Subcutaneous abdominal adipose tissue (tissue), 5 donors: Measurements from ENCODE around the gene CDADC1.

Experiments used
- H3K27ac ChIP-seq: one replicate; pipeline ENCODE4 v1.7.0; 2013; ENCODE audit warnings: low read depth, mild to moderate bottlenecking, inconsistent platforms, low read length, moderate library complexity
- H3K27me3 ChIP-seq, 5 donors: one replicate each; pipeline ENCODE4 v1.7.0; 2013; ENCODE audit warnings: low read length in 5 of 5, inconsistent platforms in 1 of 5; ENCODE audit not compliant: control insufficient read depth in 5 of 5, insufficient read depth in 4 of 5
- H3K36me3 ChIP-seq, 5 donors: one replicate each; pipeline ENCODE4 v1.7.0; 2013; ENCODE audit warnings: low read length in 5 of 5; ENCODE audit not compliant: control insufficient read depth in 5 of 5, insufficient read depth in 5 of 5
- H3K4me1 ChIP-seq, 5 donors: one replicate each; pipeline ENCODE4 v1.7.0; 2013; ENCODE audit warnings: low read length in 5 of 5, mild to moderate bottlenecking in 3 of 5, moderate library complexity in 1 of 5; ENCODE audit not compliant: control insufficient read depth in 5 of 5, insufficient read depth in 5 of 5
- H3K4me3 ChIP-seq, 5 donors: one replicate each; pipeline ENCODE4 v1.7.0; 2013; ENCODE audit warnings: low read length in 5 of 5, low read depth in 1 of 5
- H3K9ac ChIP-seq, 5 donors: one replicate each; pipeline ENCODE4 v1.7.0; 2013; ENCODE audit warnings: low read length in 5 of 5, mild to moderate bottlenecking in 4 of 5, moderate library complexity in 3 of 5
- H3K9me3 ChIP-seq, 5 donors: one replicate each; pipeline ENCODE4 v1.7.0; 2013; ENCODE audit warnings: low read length in 5 of 5; ENCODE audit not compliant: control insufficient read depth in 5 of 5
- donor health status: healthy.
- donor health status: healthy.
- donor health status: healthy.
- donor health status: healthy.
- donor health status: healthy.

The CDADC1 gene

DNA sequence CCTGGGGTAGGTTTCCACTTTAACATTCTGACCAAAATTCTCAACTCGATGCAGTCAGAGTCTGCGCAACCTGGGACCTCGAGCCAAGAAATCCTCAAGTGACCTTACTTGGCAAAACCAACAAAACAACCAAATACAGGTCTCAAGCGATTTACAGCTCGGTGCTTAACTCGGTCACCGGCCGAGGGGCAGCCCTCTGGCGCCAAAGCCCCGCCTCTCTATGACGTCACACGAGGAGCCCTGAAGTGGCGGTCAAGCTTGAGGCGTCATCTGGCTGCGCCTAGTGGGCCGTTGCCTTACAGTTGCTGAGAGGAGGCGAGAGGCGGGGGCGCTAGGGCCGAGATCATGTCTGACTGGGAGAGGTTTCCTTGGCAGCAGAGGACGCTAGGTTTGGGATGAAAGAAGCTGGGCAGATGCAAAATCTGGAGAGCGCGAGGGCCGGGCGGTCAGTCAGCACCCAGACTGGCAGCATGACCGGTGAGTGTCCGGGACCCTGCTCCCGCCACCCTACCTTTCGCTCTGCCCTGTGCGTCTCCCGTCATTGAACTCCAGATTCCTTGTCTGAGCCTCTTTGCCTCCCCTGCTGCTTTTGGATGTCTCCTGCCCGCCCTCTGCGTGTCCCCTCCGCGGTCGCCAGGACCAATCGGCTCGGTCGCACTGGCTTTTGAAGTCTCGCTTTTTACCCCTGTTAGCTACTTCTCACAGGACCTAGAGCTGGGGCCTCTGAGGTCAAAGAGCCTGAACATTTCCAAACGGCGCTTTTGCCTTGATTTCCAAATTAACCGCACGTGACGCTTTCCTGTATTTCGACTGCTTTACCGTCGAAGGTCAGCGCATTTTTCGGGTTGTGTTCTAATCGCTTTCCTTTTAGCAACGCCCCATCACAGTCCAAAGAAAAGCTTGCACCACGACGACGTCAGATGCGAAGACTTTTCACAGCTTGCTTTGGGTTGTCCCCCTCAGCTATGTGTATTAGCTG, at the start of gene CDADC1:
Gene CDADC1 (plus strand): TSS at position 283 of the 979 bp plus-strand sequence. CDS start 113 bp downstream, at position 396.
- H3K4me1 ChIP-seq = peaks cover 0 to 21% (median 17%) of the 10 kb centered on the region in 5 donors
- peak within 1 kb of the TSS; percentile 92 for H3K27ac ChIP-seq
- no peaks in the 10 kb centered on the region for H3K9me3 ChIP-seq
- H3K9ac ChIP-seq = peak within 1 kb of the TSS; percentile 92 to 100 (median 95)
- H3K36me3 ChIP-seq = peaks cover 0 to 6% (median 3%) of the 10 kb centered on the region in 5 donors
- no peaks in the 10 kb centered on the region for H3K27me3 ChIP-seq
- H3K4me3 ChIP-seq = peak within 1 kb of the TSS; percentile 82 to 99 (median 92)

DNA sequence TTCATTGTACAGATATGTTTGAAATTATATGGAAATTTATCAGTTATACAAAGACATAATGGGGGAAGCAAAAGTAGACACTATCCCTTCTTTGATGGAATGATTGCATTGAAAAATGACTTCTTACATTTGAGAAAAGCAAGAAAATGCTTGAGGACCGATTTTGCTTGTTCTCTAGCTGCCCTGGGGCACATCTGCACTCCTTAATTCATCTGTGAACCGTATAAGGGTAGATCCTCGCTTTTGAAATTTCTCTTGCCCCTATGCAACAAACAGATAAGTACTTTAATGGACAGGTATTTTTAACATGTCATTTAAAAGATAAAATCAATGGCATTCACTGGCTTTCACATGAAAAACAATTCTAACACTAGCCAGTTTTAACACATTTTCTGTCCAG, 41.1 kb upstream of the CDADC1 start:
- Histone ChIP-seq H3K9me3 (no peaks in the 10 kb centered on the region), H3K4me3 (no peak overlapping the region), H3K4me1 (no peaks in the 10 kb centered on the region), H3K36me3 (peaks cover 27 to 55% (median 50%) of the 10 kb centered on the region in 5 donors), H3K27ac (no peak overlapping the region), H3K27me3 (no peaks in the 10 kb centered on the region), H3K9ac (no peak overlapping the region)

- Histone ChIP-seq H3K9me3 (no peaks in the 10 kb centered on the region), H3K36me3 (peaks cover 17 to 38% (median 36%) of the 10 kb centered on the region in 5 donors), H3K9ac (no peak overlapping the region), H3K27ac (no peak overlapping the region), H3K4me1 (no peaks in the 10 kb centered on the region), H3K4me3 (no peak overlapping the region), H3K27me3 (no peaks in the 10 kb centered on the region)
Measured at GRCh38 chr13:49208619-49209018, 39.1 kb upstream of the CDADC1 start.

DNA sequence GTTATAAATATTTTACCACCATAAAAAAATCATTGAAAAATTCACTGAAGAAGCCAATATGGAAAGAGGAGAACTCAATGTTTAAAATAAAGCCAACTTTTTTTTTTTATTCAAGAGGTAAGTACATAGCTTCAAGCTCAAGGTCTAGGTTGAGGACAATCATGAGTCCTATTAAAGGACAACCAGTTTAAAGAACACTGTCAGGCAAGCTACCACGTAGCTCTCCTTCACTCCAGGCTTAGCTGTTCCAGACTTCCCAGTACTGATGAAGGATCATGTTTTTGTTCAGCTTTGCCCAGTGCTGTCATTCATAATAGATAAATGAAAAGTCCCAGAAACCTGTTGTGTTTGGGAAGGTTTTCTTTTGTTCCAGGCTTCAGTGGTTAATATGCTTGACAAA, 37.6 kb upstream of the CDADC1 start:
- H3K36me3 ChIP-seq = peaks cover 8 to 27% (median 22%) of the 10 kb centered on the region in 5 donors

GRCh38 chr13:49210669-49211068, 37.1 kb upstream of the CDADC1 start:
- H3K27ac ChIP-seq = no peak overlapping the region

More for the DNA sequence above, 37.6 kb upstream of the CDADC1 start:
- Histone ChIP-seq H3K4me3 (no peak overlapping the region), H3K9me3 (no peaks in the 10 kb centered on the region), H3K27me3 (no peaks in the 10 kb centered on the region), H3K4me1 (peaks cover 0 to 4% (median 0%) of the 10 kb centered on the region in 5 donors), H3K9ac (no peak overlapping the region), H3K27ac (no peak overlapping the region)

DNA sequence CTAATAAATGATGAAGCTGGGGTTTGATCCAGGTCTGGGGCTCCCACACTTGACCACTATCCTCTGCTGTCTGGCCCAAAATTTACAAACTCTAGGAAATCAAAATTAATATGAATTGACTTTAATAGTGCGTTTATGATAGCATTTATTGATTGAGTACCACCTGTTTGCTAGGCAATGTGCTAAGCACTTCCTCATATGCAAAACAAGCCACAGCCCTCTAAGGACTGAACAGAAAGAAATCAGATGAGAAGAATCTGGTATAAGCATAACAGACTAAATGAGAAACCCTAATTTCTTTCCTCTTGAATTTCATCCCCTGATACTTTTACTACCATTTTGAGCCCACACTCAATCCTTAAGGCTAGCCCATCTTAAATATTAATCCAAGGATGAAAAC, 34.2 kb upstream of the CDADC1 start:
- Histone ChIP-seq H3K27ac (no peak overlapping the region), H3K4me1 (peaks cover 0 to 7% (median 3%) of the 10 kb centered on the region in 5 donors)

More at GRCh38 chr13:49210669-49211068, 37.1 kb upstream of the CDADC1 start:
- Histone ChIP-seq H3K4me3 (no peak overlapping the region), H3K4me1 (peaks cover 0 to 4% (median 0%) of the 10 kb centered on the region in 5 donors), H3K36me3 (peaks cover 8 to 27% (median 22%) of the 10 kb centered on the region in 5 donors), H3K9me3 (no peaks in the 10 kb centered on the region), H3K9ac (no peak overlapping the region), H3K27me3 (no peaks in the 10 kb centered on the region)

GRCh38 chr13:49213997-49214916, 33.5 kb upstream of the CDADC1 start:
- no peaks in the 10 kb centered on the region for H3K36me3 ChIP-seq
- no peaks in the 10 kb centered on the region for H3K9me3 ChIP-seq
- H3K9ac ChIP-seq = no peak overlapping the region
- H3K27me3 ChIP-seq = peaks cover 8 to 24% (median 18%) of the 10 kb centered on the region in 5 donors
- H3K4me1 ChIP-seq = peaks cover 0 to 12% (median 7%) of the 10 kb centered on the region in 5 donors
- no peak overlapping the region for H3K27ac ChIP-seq
- no peak overlapping the region for H3K4me3 ChIP-seq

More for the DNA sequence above, 34.2 kb upstream of the CDADC1 start:
- H3K4me3 ChIP-seq = no peak overlapping the region
- H3K27me3 ChIP-seq = peaks cover 5 to 17% (median 11%) of the 10 kb centered on the region in 5 donors
- no peak overlapping the region for H3K9ac ChIP-seq
- H3K9me3 ChIP-seq = no peaks in the 10 kb centered on the region
- H3K36me3 ChIP-seq = peaks cover 0 to 5% (median 0%) of the 10 kb centered on the region in 5 donors

- Histone ChIP-seq H3K9me3 (no peaks in the 10 kb centered on the region), H3K4me3 (no peak overlapping the region), H3K9ac (no peak overlapping the region), H3K27me3 (peaks cover 11 to 29% (median 23%) of the 10 kb centered on the region in 5 donors), H3K4me1 (peaks cover 0 to 18% (median 10%) of the 10 kb centered on the region in 5 donors), H3K36me3 (no peaks in the 10 kb centered on the region), H3K27ac (no peak overlapping the region)
Measured at GRCh38 chr13:49214917-49215376, 32.8 kb upstream of the CDADC1 start.

- Histone ChIP-seq H3K36me3 (no peaks in the 10 kb centered on the region), H3K9me3 (no peaks in the 10 kb centered on the region)
Measured at GRCh38 chr13:49216334-49216733, 31.4 kb upstream of the CDADC1 start.

More at GRCh38 chr13:49216334-49216733, 31.4 kb upstream of the CDADC1 start:
- H3K9ac ChIP-seq = no peak overlapping the region
- H3K4me3 ChIP-seq = no peak overlapping the region
- H3K27ac ChIP-seq = no peak overlapping the region
- H3K27me3 ChIP-seq = peaks cover 25 to 40% (median 35%) of the 10 kb centered on the region in 5 donors
- H3K4me1 ChIP-seq = peaks cover 0 to 27% (median 20%) of the 10 kb centered on the region in 5 donors
